Adipose tissue (tissue), 3 donors: ENCODE measurements around the gene SELENBP1. TPM values are rescaled to one million over a fixed set of nuclear protein-coding genes. Genes with fewer than 3 reads are reported as not detected.
"Not testable (repeated sequence)": the region's sequence is repeated elsewhere in the genome, so short reads cannot be mapped to it uniquely, and the experiment has no call there.

Experiments
- H3K27ac ChIP-seq: one replicate; pipeline ENCODE4 v1.5.1; 2013; ENCODE audit warnings: low read depth, low read length
- WGBS, 3 donors: extraction: QIAGEN DNeasy Blood & Tissue Kit; methylation state at CpG; one replicate each; pipeline ENCODE4 v1.1.7; 2013; 5-methylcytosine and 5-hydroxymethylcytosine counted together
- polyA plus RNA-seq, 3 donors: library from polyadenylated mRNA; stranded (reverse); fragments of 200-250 nt; gene quantifications; one replicate each; pipeline ENCODE4 v1.2.3, GENCODE V29; 2013
- donor health status: healthy with polysubstance abuse.
- donor health status: Bipolar disorder and iron deficiency.
- donor health status: healthy.

Gene SELENBP1
- polyA plus RNA-seq, 3 donors, result 36.3 to 141 (median 141) TPM

DNA sequence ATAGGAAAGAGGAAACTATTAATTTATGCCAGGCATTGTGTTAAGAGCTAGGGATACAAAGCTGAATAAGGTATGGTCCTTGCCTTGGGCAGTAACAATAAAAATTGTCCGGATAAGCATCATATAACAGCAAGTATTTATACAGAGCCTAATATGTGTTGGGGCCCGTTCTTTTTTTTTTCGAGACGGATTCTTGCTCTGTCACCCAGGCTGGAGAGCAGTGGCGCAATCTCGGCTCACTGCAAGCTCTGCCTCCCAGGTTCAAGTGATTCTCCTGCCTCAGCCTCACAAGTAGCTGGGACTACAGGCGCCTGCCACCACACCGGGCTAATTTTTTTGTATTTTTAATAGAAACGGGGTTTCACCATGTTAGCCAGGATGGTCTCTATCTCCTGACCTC is 22.2 kb downstream of the SELENBP1 start:
- 90 to 98% (median 93%) methylated on average over 9 of the region's 9 CpGs for WGBS, 3 donors
- H3K27ac ChIP-seq, result not testable (repeated sequence)

DNA sequence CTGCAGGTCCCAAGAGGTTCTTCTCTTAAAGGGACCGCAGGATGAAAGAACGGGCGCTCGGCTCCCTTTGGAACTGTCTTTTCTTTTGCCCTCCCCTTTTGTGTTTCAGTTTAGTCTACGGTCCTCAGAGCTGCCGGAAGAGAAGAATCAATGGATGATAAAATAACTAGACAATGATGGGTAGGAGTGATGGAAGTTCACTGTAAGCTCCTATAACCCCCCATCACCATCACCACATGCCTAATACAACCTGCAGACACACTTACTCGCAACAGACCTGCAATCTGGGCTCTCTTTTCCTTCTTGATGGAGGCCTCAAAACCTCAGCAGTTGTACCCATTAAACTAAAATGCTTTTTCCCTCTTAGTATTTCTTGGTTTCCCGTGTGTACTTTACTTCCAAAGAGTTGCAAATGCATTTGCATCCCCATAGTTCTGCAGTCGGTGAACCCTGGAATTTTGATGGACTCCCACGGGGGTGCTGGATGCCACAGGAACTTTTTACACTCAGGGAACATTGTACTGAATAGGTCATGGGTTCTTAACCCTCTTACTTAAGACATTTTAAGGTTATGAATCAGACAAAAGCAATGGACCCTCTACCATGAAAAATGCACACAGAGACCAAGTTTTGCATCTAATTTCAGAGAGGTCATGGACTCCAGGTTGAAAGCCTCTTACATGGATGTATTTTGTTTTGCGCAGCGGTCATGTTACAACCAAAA is 24.8 kb downstream of the SELENBP1 start:
- no peak overlapping the region for H3K27ac ChIP-seq
- WGBS, 3 donors, result 30 to 31% (median 30%) methylated on average over 12 of the region's 12 CpGs

- H3K27ac ChIP-seq, result peak within 1 kb of the TSS; percentile 49
- WGBS, 3 donors, result 0 to 1% (median 1%) methylated on average over 35 to 38 of the region's 38 CpGs
Measured at GRCh38 chr1:151346769-151347522, 25.6 kb downstream of the SELENBP1 start, which contains the start of gene RFX5. TSS of gene RFX5 (minus strand) at chr1:151347252. CDS start at chr1:151346320, 932 bp downstream.

GRCh38 chr1:151346082-151346768 is 26.3 kb downstream of the SELENBP1 start:
- H3K27ac ChIP-seq, result peak overlapping the region; percentile 49
- 43 to 54% (median 53%) methylated on average over 7 of the region's 7 CpGs for WGBS, 3 donors

GRCh38 chr1:151344291-151344690 is 28.2 kb downstream of the SELENBP1 start:
- no peak overlapping the region for H3K27ac ChIP-seq
- 81 to 85% (median 84%) methylated on average over 6 of the region's 6 CpGs for WGBS, 3 donors

GRCh38 chr1:151343587-151343986 is 28.9 kb downstream of the SELENBP1 start:
- H3K27ac ChIP-seq, result no peak overlapping the region
- 77 to 79% (median 77%) methylated on average over 9 of the region's 9 CpGs for WGBS, 3 donors

- no peak overlapping the region for H3K27ac ChIP-seq
- 89 to 90% (median 90%) methylated on average over 6 of the region's 6 CpGs for WGBS, 3 donors
Measured at GRCh38 chr1:151342569-151342968, 29.9 kb downstream of the SELENBP1 start.

DNA sequence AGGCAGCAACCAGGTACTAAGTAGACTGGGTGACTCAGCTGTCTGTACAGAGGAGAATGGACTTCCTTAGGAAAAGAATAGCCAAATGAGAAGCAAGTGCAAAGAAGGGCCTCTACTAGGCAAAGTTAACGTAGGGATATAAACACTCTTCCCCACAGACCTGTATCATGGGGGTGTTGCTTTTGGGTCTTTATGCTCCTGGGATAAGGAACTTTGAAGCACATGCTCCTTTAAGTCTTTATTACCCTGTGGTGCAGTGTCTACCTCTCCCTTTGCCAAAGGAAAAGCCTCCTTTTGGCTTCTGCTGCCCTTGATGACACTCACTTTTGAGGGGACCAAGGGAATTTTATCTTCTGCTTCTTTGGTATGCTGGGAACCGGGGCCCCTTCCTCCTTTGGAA is 30.5 kb downstream of the SELENBP1 start:
- WGBS, 3 donors, result 86 to 93% (median 91%) methylated on average over 2 of the region's 2 CpGs
- no peak overlapping the region for H3K27ac ChIP-seq

- 30 to 36% (median 32%) methylated on average over 7 of the region's 7 CpGs for WGBS, 3 donors
- no peak overlapping the region for H3K27ac ChIP-seq
Measured at GRCh38 chr1:151340870-151341754, 31.4 kb downstream of the SELENBP1 start.

GRCh38 chr1:151336556-151336955 is 35.9 kb downstream of the SELENBP1 start:
- WGBS, 3 donors, result 78 to 94% (median 91%) methylated on average over 3 of the region's 3 CpGs

DNA sequence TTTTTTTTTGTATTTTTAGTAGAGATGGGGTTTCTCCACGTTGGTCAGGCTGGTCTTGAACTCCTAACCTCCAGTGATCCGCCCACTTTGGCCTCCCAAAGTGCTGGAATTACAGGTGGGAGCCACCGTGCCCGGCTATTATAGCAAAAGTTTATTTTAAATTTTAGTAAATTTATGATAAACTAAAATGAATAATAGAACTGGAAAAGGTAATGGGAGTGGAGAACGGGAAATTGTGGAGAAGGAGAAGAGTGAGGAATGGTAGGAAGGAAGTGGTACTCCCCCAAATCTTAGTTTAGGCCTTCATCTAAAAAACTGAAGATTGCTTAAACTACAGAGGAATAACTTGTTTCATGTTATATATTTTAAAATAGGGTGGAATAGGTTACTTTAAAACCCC is 37.7 kb downstream of the SELENBP1 start:
- 82 to 88% (median 86%) methylated on average over 5 of the region's 5 CpGs for WGBS, 3 donors
- H3K27ac ChIP-seq, result no peak overlapping the region

More at GRCh38 chr1:151336556-151336955, 35.9 kb downstream of the SELENBP1 start:
- no peak overlapping the region for H3K27ac ChIP-seq

GRCh38 chr1:151327903-151328674 is 44.4 kb downstream of the SELENBP1 start:
- 16 to 26% (median 24%) methylated on average over 34 of the region's 34 CpGs for WGBS, 3 donors
- peak overlapping the region; percentile 74 for H3K27ac ChIP-seq

GRCh38 chr1:151327223-151327902 is 45.1 kb downstream of the SELENBP1 start, which contains the start of gene PI4KB:
TSS of gene PI4KB (minus strand) at chr1:151327416. CDS start at chr1:151316481, 10,935 bp downstream.
- H3K27ac ChIP-seq, result peak within 1 kb of the TSS; percentile 89
- 0 to 1% (median 0%) methylated on average over 33 to 40 of the region's 40 CpGs for WGBS, 3 donors

GRCh38 chr1:151326619-151327222 is 45.8 kb downstream of the SELENBP1 start:
- peak overlapping the region; percentile 89 for H3K27ac ChIP-seq
- 1 to 2% (median 2%) methylated on average over 12 of the region's 12 CpGs for whole genome bisulfite sequencing, 3 donors

GRCh38 chr1:151325646-151326429 is 46.7 kb downstream of the SELENBP1 start:
- WGBS, 3 donors, result 21 to 40% (median 37%) methylated on average over 5 of the region's 5 CpGs
- no peak overlapping the region for H3K27ac ChIP-seq

DNA sequence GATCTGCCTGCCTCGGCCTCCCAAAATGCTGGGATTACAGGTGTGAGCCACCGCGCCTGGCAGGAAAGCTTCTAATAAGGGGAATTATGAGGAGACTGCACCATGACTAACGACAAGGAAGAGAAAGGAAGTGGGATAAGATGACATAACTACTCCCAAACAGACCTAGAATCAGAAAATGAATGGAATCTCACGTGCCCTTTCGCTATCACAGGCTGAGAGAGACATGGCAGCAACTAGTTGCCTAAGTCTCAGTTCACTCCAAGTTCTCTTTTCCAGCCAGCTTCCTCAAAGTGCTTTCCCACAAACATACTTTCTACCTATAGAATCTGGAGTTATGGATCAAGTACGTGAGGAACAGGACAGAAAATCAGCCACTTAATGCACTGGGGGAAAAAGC is 47.3 kb downstream of the SELENBP1 start:
- no peak overlapping the region for H3K27ac ChIP-seq
- 72 to 90% (median 79%) methylated on average over 7 of the region's 7 CpGs for WGBS, 3 donors
